Gastrocnemius medialis (tissue), 4 donors: ENCODE data around the gene CDC73.

Experiments used
- POLR2A ChIP-seq, 2 donors: fragments of 450-650 bp; IDR thresholded peaks; one replicate each; pipeline ENCODE4 v1.6.1; 2017; ENCODE audit warnings: antibody characterized with exemption in 2 of 2, mild to moderate bottlenecking in 2 of 2, moderate library complexity in 2 of 2
- TF ChIP-seq, protein P1 (sequence below), 5 experiments: fragments of 450-650 bp in 3 of 5; fragments of 200-600 bp in 2 of 5; sonication (generic) in 2 of 5; IDR thresholded peaks in 4 of 5; conservative IDR thresholded peaks in 1 of 5; 1 replicate in 4 of 5; 2 replicates in 1 of 5; pipeline ENCODE4 v1.5.1; 2016 to 2019; ENCODE audit warnings: antibody characterized with exemption in 5 of 5, mild to moderate bottlenecking in 3 of 5, moderate library complexity in 3 of 5

DNA sequence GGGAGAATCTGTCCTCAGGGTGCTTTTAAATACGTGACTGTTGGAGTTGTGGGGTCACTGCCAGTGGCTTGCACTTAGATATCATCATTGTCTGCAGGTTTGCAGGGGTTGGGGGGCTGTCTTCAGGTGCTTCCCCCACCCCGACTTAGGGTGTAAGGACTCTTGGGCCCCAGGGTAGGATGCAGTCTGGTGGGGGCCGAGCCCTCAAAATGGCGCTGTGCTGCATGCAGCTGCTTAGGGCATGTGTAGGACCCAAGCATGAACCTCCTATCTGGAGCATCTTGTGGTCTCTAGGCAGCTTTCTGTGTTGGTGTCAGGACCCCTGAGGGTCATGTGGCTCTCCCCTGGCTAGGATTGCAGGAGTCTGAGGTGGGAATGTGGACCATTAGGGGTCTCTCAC, 120.2 kb downstream of the CDC73 start:
- TF ChIP-seq, protein P1, sequence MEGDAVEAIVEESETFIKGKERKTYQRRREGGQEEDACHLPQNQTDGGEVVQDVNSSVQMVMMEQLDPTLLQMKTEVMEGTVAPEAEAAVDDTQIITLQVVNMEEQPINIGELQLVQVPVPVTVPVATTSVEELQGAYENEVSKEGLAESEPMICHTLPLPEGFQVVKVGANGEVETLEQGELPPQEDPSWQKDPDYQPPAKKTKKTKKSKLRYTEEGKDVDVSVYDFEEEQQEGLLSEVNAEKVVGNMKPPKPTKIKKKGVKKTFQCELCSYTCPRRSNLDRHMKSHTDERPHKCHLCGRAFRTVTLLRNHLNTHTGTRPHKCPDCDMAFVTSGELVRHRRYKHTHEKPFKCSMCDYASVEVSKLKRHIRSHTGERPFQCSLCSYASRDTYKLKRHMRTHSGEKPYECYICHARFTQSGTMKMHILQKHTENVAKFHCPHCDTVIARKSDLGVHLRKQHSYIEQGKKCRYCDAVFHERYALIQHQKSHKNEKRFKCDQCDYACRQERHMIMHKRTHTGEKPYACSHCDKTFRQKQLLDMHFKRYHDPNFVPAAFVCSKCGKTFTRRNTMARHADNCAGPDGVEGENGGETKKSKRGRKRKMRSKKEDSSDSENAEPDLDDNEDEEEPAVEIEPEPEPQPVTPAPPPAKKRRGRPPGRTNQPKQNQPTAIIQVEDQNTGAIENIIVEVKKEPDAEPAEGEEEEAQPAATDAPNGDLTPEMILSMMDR (IDR thresholded peaks at IDR 0.05 in 4 of 5, conservative IDR thresholded peaks at IDR 0.05 in 1 of 5), result no peak
- no peak for TF ChIP-seq POLR2A (IDR thresholded peaks at IDR 0.05)
